ACC112 (cell line): ENCODE measurements around the gene COL8A2.

Experiments
- H2AFZ ChIP-seq: fragments of 200-600 bp; sonication (generic); one replicate; pipeline ENCODE4 v1.6.0; 2017; ENCODE audit warnings: antibody characterized with exemption, low read length; ENCODE audit not compliant: unreplicated experiment
- H3K27ac ChIP-seq: fragments of 200-600 bp; sonication (generic); 2 replicates; pipeline ENCODE4 v1.5.1; 2014; ENCODE audit warnings: low read depth, mild to moderate bottlenecking, antibody characterized with exemption, low read length, moderate library complexity
- H3K27me3 ChIP-seq: fragments of 200-600 bp; sonication (generic); 2 replicates; pipeline ENCODE4 v1.6.1; 2014; ENCODE audit warnings: mild to moderate bottlenecking, antibody characterized with exemption, low read length, moderate library complexity, mixed read lengths; ENCODE audit not compliant: insufficient read depth
- H3K36me3 ChIP-seq: fragments of 200-600 bp; sonication (generic); 2 replicates; pipeline ENCODE4 v1.6.1; 2016; ENCODE audit warnings: mild to moderate bottlenecking, antibody characterized with exemption, low read length, moderate library complexity, mixed read lengths; ENCODE audit not compliant: insufficient read depth
- H3K4me1 ChIP-seq: fragments of 200-600 bp; sonication (generic); one replicate; pipeline ENCODE4 v1.6.1; 2016; ENCODE audit warnings: low read length, mixed read lengths; ENCODE audit not compliant: insufficient read depth, unreplicated experiment, control insufficient read depth
- H3K4me3 ChIP-seq: fragments of 200-600 bp; sonication (generic); 2 replicates; pipeline ENCODE4 v1.5.1; 2014; ENCODE audit warnings: mild to moderate bottlenecking, low read depth, low read length
- H3K79me2 ChIP-seq: fragments of 200-600 bp; sonication (generic); one replicate; pipeline ENCODE4 v1.6.0; 2016; ENCODE audit warnings: low read length; ENCODE audit not compliant: control insufficient read depth, unreplicated experiment, insufficient read depth

Gene COL8A2

GRCh38 chr1:36123356-36123755 lies 1.7 kb downstream of the COL8A2 start:
- Histone ChIP-seq H3K27me3 (peaks cover 24% of the 10 kb centered on the region), H3K27ac (no peak overlapping the region), H3K79me2 (no peaks in the 10 kb centered on the region), H3K4me1 (no peaks in the 10 kb centered on the region), H3K4me3 (no peak overlapping the region), H2AFZ (no peak overlapping the region), H3K36me3 (no peaks in the 10 kb centered on the region)

- Histone ChIP-seq H3K4me3 (no peak overlapping the region), H3K27ac (no peak overlapping the region), H3K4me1 (no peaks in the 10 kb centered on the region), H3K27me3 (peaks cover 24% of the 10 kb centered on the region), H3K79me2 (no peaks in the 10 kb centered on the region), H3K36me3 (no peaks in the 10 kb centered on the region), H2AFZ (no peak overlapping the region)
Observed at GRCh38 chr1:36122062-36123030, 2.7 kb downstream of the COL8A2 start.

- peaks cover 11% of the 10 kb centered on the region for H3K4me1 ChIP-seq
- H3K27ac ChIP-seq, result no peak overlapping the region
- H2AFZ ChIP-seq, result no peak overlapping the region
- no peaks in the 10 kb centered on the region for H3K79me2 ChIP-seq
- no peak overlapping the region for H3K4me3 ChIP-seq
- no peaks in the 10 kb centered on the region for H3K36me3 ChIP-seq
- peaks cover 9% of the 10 kb centered on the region for H3K27me3 ChIP-seq
Observed at GRCh38 chr1:36119456-36119855, 5.6 kb downstream of the COL8A2 start.

DNA sequence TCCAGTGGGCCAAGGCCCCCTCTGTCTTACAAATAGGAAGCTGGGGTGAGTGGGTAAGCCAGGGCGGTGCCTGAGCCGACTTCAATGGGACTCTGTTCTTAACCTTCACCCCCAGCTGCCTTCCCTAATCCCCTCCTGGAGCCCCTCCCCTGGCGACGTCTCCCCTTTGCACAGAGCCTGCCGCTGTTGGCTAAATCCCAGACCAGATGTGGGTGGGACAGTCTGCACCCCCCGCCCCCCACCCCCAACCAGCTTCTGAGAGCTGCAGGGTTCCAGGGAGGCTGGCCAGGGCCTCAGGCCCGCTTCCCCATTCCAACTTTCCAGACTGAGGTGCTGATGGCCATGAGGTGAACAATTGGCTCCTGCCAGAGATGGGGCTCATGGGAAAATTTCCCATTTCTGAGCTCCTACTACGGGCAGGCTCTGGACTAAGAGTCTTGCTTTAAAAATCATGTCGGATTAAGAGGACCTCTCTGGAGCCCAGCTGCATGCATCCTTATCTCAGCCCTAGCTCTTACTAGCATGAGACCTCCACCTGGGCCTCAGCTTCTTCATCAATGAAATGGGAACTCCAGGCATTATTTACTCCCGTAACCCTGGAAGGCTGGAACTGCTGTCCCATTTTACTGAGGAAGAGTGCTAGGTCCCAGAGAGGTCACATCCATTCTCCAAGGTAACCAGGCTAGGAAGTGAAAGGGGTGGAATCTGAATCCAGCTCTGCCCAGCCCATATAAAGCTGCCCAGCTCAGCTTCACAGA lies 6.4 kb downstream of the COL8A2 start:
- Histone ChIP-seq H2AFZ (no peak overlapping the region), H3K27ac (no peak overlapping the region), H3K4me1 (peaks cover 11% of the 10 kb centered on the region), H3K36me3 (no peaks in the 10 kb centered on the region), H3K79me2 (no peaks in the 10 kb centered on the region), H3K4me3 (no peak overlapping the region), H3K27me3 (0 out of 2 replicates have a peak, but pooled peaks cover under 1% of the 10 kb centered on the region)

GRCh38 chr1:36116901-36117300 lies 8.1 kb downstream of the COL8A2 start:
- H3K4me3 ChIP-seq, result no peak overlapping the region
- no peaks in the 10 kb centered on the region for H3K36me3 ChIP-seq
- no peak overlapping the region for H3K27ac ChIP-seq

GRCh38 chr1:36115931-36116330 lies 9.1 kb downstream of the COL8A2 start:
- Histone ChIP-seq H3K27ac (no peak overlapping the region), H3K4me3 (no peak overlapping the region), H3K79me2 (no peaks in the 10 kb centered on the region), H2AFZ (no peak overlapping the region), H3K4me1 (peaks cover 11% of the 10 kb centered on the region), H3K27me3 (no peaks in the 10 kb centered on the region), H3K36me3 (no peaks in the 10 kb centered on the region)

More at GRCh38 chr1:36116901-36117300, 8.1 kb downstream of the COL8A2 start:
- Histone ChIP-seq H3K27me3 (no peaks in the 10 kb centered on the region), H2AFZ (no peak overlapping the region), H3K4me1 (peaks cover 11% of the 10 kb centered on the region), H3K79me2 (no peaks in the 10 kb centered on the region)

- Histone ChIP-seq H3K27ac (peak overlapping the region; percentile 3; the same call in 1 of the 2 replicates), H3K27me3 (no peaks in the 10 kb centered on the region), H3K4me3 (0 out of 2 replicates have a peak overlapping the region, but pooled peaks have one; percentile 35), H3K36me3 (no peaks in the 10 kb centered on the region), H3K4me1 (peaks cover 11% of the 10 kb centered on the region), H2AFZ (peak overlapping the region; percentile 2), H3K79me2 (no peaks in the 10 kb centered on the region)
Observed at GRCh38 chr1:36115200-36115669, 9.8 kb downstream of the COL8A2 start.

- no peak overlapping the region for H3K27ac ChIP-seq
- H3K79me2 ChIP-seq, result no peaks in the 10 kb centered on the region
- H3K36me3 ChIP-seq, result no peaks in the 10 kb centered on the region
- no peak overlapping the region for H3K4me3 ChIP-seq
- no peaks in the 10 kb centered on the region for H3K27me3 ChIP-seq
- peaks cover 12% of the 10 kb centered on the region for H3K4me1 ChIP-seq
- H2AFZ ChIP-seq, result no peak overlapping the region
Observed at GRCh38 chr1:36114371-36114770, 10.7 kb downstream of the COL8A2 start.

DNA sequence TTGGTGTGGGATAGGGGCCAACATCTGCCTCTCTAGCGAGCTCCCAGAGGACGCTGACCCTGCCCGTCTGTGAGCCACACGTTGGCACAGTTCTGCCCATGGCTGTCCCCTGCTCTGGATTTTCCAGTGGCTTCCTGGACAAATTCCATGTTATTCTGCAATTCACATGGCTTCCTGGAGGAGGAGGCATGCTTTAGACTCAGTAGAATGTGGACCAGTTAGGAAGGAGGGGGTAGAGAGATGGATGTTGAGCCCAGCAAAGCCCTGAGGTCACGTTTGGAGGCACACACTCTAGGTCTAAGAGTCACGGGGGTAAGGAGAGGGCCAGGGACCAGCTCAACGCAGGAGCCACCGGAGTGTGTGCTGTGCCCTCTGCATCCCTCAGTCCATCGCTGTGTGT lies 12.2 kb downstream of the COL8A2 start:
- peaks cover 21% of the 10 kb centered on the region for H3K4me1 ChIP-seq

DNA sequence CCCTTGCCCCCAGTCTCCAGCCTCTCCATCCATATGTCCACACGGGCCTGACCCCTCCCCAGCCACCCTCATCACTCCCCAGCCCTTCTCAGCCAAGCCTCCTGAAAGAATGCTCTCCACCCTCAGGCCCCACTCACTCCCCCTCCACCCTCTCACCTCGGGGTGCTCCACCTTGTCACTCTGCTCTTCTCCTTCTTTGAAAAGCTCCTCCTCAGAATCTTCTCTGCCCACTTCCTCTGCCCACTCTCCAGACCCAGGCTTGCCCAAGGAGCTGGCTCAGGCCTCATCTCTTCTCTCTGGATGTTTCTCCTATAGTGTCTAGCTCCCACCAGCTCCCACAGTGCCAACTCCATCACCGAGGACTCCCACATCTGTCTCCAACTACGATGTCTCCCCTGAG lies 13.9 kb downstream of the COL8A2 start:
- Histone ChIP-seq H3K79me2 (no peaks in the 10 kb centered on the region), H3K4me3 (no peak overlapping the region), H3K4me1 (peaks cover 21% of the 10 kb centered on the region), H2AFZ (no peak overlapping the region), H3K36me3 (no peaks in the 10 kb centered on the region), H3K27me3 (no peaks in the 10 kb centered on the region), H3K27ac (no peak overlapping the region)

More for the DNA sequence above, 12.2 kb downstream of the COL8A2 start:
- Histone ChIP-seq H3K36me3 (no peaks in the 10 kb centered on the region), H3K4me3 (no peak overlapping the region), H3K27me3 (no peaks in the 10 kb centered on the region), H3K79me2 (no peaks in the 10 kb centered on the region), H3K27ac (no peak overlapping the region), H2AFZ (no peak overlapping the region)
